ENCODE results near the gene UST.
A peak's percentile ranks its signal among the peaks of the same experiment; 100 is the strongest.
"Not testable (repeated sequence)": the region's sequence is repeated elsewhere in the genome, so short reads cannot be mapped to it uniquely, and the experiment has no call there.

UST gene

GRCh38 chr6:148984531-148985056, 237.8 kb downstream of the UST start:
- no peak for DNase-seq

GRCh38 chr6:148985499-148985898, 238.7 kb downstream of the UST start:
- DNase-seq, result no peak

GRCh38 chr6:148986608-148987007, 239.8 kb downstream of the UST start:
- DNase-seq, result no peak

- no peak for DNase-seq
Observed at GRCh38 chr6:148987982-148988381, 241.2 kb downstream of the UST start.

- no peak for DNase-seq
Observed at GRCh38 chr6:148989585-148989984, 242.8 kb downstream of the UST start.

GRCh38 chr6:148990403-148990802, 243.6 kb downstream of the UST start:
- no peak for DNase-seq

- no peak for DNase-seq
Observed at GRCh38 chr6:148996815-148997214, 250.0 kb downstream of the UST start.

- no peak for DNase-seq
Observed at GRCh38 chr6:148997865-148998264, 251.0 kb downstream of the UST start.

- DNase-seq, result no peak
Observed at GRCh38 chr6:148998704-148999103, 251.9 kb downstream of the UST start.

GRCh38 chr6:148999501-148999900, 252.7 kb downstream of the UST start:
- DNase-seq, result no peak

- DNase-seq, result no peak
Observed at GRCh38 chr6:148999929-149000468, 253.2 kb downstream of the UST start.

GRCh38 chr6:149001422-149001821, 254.6 kb downstream of the UST start:
- DNase-seq, result no peak

- DNase-seq, result no peak
Observed at GRCh38 chr6:149003560-149003959, 256.7 kb downstream of the UST start.

GRCh38 chr6:149004664-149005063, 257.8 kb downstream of the UST start:
- DNase-seq, result no peak

- not testable (repeated sequence) for DNase-seq
Observed at GRCh38 chr6:149006236-149006635, 259.4 kb downstream of the UST start.

GRCh38 chr6:149006671-149007070, 259.8 kb downstream of the UST start:
- DNase-seq, result no peak

- DNase-seq, result no peak
Observed at GRCh38 chr6:149007846-149008245, 261.0 kb downstream of the UST start.

GRCh38 chr6:149008741-149009140, 261.9 kb downstream of the UST start:
- DNase-seq, result no peak

- peak; percentile 16 for DNase-seq
Observed at GRCh38 chr6:149012040-149012545, 265.3 kb downstream of the UST start.

- no peak for DNase-seq
Observed at GRCh38 chr6:149013586-149014344, 266.9 kb downstream of the UST start.

GRCh38 chr6:149014631-149015534, 268.1 kb downstream of the UST start:
- no peak for DNase-seq

GRCh38 chr6:149015535-149016525, 269.0 kb downstream of the UST start:
- no peak for DNase-seq
